GM18858 (cell line): ENCODE results near the gene SEBOX.

Experiments
- ATAC-seq: cut with Tn5 transposase; IDR thresholded peaks from one replicate; pipeline ENCODE4 v1.9.1; 2021; ENCODE audit not compliant: unreplicated experiment

Gene SEBOX

DNA sequence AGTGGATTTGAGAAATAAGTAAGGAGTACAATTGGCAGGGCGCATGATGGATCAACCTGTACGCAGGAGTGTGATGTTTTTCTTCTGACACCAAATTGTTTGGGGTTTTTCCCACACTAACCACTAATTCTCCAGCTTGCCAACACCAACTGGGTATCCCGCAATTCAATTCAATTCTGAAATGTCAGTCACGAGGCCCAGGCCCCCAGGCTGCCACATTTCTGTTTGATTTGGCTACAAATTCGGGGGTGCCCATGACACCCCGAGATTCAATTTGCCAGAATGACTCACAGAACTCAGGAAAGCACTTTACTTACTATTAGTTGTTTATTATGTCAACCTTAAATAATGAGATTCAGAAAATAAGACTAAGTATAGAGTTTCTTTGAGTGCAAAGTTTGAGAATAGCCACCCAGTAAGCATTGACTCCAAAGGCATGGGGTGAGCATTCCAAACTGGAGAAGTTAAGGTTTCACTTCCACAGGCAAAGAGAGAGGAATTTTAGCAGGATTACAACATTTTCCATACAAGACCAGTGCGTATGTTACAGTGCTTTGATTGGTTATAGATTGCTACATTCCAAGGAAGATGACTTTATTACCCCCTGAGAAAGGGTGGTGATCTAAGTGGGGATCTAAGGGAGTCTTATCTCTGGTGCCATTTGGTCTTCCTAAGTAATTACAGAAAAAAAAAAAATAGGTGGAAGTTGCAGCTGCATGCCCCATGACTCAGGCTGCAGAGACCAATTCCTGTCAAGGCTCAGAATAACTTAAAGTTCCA lies 29.5 kb upstream of the SEBOX start:
- no peak for ATAC-seq

DNA sequence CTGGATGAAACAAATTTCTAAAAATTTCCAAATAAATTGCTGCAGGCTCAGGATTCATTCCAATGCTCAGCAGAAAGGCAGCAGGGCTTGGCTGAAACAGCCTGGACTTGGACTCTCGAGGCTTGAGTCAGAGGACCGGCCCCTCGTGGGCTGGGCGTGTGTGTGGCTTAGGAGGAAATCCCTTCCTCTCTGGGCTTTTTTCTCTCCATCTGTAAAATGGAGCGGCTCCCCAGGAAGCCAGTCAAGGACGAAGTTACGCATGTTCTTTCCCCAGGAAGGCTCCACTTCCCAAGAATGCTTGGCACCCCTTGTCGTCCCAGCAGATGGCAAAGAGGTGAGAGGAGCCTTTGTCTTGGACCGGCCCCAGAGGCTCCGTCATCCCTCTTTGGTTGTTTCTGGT lies 27.5 kb upstream of the SEBOX start:
- ATAC-seq: no peak

DNA sequence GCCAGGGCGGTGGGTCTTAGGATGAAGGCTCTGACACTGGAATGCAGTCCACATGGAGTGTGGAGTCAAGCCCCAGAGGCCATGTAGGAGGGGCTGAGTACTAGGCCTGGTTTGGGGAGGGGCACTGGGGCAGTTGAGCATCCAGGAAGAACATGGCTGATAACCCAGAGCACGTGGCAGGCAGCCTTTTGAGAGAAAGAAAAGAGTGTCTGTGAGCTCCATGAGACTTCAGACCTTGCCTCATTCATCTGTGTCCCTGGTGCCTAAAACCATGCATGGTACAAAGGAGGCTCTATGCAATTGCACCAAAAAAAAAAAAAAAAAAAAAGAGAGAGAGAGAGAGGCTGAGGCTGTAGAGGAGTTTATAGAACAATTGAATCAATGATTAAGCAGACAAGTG lies 26.4 kb upstream of the SEBOX start:
- ATAC-seq: no peak

DNA sequence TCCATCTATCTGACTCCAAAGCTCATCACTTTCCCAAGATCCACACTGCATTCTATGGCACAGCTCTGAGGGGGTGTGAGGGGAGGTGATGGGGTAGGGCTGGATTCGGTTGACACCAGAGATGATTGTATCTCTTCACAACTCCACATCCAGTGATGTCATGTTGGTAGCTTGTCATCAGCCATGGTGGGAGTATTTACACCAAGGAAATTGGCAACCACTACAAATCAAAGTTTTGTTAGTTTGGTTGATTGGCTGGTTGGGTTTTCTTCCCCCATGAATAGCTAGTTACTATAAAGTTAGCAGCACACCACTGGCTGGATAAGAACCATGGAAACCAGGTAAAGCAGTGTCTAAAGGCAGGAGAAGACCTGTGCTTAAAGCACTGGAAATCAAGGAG lies 26.0 kb upstream of the SEBOX start:
- ATAC-seq: no peak

DNA sequence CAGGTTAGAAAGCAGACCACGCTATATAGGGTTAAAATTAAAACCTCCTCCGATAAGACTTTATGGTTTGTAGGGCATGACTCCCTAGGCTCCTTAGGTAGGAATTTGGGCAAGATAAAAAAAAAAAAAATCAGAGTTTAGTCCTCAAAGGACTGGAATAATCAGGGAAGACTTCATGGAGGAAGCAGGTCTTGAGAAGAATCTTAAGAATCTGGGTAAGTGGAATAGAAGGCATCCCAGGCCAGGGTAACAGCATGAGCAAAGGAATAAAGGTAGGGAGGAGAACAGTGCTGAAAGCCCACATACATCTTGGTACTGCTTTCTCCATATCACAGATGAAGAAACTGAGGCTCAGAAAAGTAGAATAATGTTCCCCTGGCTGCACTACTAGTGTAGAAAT lies 25.6 kb upstream of the SEBOX start:
- ATAC-seq: no peak

DNA sequence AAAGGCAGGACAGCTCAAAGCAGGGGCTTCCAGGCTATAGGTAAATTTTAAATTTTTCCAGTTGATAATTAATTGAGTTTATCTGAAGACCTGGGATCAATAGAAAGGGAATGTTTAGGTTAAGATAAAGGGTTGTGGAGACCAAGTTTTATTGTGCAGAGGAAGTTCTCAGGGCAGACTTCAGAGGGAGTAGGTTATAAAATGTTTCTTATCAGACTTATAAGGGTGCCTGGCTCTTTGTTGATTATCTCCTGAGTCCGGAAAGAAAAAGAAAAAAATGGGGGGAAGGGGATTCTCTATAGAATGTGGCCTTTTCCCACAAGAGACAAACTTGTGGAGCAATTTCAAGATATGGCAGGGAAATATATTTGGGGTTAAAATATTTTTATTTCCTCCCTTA lies 25.1 kb upstream of the SEBOX start:
- no peak for ATAC-seq

DNA sequence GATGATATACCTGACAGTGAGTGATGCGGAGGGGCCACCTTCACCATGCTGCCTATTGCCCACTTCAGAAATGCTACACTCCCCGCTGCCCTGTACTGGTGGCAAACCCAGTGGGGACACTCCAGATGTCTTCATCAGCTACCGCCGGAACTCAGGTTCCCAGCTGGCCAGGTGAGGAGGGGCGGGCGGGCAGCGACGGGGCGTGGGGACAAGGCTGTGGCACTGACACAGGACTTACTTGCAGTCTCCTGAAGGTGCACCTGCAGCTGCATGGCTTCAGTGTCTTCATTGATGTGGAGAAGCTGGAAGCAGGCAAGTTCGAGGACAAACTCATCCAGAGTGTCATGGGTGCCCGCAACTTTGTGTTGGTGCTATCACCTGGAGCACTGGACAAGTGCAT lies 23.1 kb upstream of the SEBOX start:
- no peak for ATAC-seq

DNA sequence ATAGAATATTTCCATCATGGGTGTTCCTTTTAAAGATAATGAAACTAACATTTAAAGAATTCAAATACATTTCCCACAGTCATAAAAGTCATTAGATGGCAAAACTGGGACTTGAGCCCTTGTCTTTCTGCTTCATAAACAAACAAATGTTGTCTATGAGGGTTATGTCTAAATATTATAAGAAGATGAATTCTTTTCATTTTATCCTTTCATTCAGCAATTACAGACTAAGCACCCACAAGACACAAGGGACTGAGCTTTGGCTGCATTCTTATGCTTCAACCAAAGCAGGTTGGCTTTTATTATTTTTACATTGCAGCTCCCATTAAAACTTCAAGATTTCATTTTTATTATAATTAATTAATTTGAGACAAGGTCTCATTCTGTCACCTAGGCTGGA lies 21.4 kb upstream of the SEBOX start:
- ATAC-seq: no peak

DNA sequence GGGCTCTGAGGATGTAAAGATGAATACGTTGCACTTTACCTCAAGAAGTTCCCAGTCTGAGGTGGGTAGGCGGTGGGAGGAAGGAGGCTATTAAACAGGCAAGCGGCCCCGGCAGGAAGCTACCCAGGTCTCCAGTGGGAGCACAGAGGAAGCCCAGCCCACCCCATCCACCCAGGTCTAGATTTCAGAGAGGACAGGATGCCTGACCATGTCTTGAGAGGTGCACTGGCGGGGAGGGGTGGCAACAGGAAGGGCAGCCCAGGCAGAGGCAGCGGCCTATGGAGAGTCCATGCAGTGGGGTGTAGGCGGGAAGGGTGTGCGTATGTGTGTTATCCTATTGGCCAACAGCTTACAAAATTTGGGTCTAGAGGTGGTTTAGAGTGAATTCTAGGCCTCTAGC lies 20.4 kb upstream of the SEBOX start:
- no peak for ATAC-seq

DNA sequence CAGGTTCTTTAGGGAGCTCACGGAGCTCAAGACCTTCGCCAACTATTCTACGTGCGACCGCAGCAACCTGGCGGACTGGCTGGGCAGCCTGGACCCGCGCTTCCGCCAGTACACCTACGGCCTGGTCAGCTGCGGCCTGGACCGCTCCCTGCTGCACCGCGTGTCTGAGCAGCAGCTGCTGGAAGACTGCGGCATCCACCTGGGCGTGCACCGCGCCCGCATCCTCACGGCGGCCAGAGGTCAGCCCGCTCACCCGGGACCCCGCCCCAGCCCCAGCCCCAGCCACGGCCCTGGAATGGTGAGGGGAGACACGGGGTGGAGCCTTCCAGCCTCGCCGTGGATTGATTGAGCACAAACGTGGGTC lies 20.0 kb upstream of the SEBOX start:
- no peak for ATAC-seq

DNA sequence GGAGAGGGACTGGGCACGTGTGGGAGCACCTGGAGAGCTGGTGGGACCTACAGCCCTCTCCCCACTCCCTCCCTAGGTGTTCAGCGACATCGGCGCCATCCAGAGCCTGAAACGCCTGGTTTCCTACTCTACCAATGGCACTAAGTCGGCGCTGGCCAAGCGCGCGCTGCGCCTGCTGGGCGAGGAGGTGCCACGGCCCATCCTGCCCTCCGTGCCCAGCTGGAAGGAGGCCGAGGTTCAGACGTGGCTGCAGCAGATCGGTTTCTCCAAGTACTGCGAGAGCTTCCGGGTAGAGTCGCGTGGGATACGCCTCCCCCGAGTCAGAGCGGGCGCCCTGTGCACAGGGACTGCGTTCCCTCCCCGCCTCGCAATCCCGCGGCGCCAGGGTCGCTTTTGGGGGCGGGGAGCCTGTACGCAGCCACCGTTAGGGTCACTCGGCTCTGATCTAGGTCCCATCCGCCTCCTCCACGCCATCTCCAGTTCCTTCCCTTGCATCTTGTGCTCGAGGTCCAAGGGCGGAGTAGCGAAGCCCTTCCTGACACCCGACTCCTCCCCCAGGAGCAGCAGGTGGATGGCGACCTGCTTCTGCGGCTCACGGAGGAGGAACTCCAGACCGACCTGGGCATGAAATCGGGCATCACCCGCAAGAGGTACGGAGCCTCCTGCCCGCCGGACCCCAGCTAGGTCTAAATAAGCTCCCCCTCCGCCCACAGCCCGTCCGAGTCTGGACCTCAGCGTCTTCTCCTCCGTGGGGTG lies 19.5 kb upstream of the SEBOX start:
- ATAC-seq: no peak

DNA sequence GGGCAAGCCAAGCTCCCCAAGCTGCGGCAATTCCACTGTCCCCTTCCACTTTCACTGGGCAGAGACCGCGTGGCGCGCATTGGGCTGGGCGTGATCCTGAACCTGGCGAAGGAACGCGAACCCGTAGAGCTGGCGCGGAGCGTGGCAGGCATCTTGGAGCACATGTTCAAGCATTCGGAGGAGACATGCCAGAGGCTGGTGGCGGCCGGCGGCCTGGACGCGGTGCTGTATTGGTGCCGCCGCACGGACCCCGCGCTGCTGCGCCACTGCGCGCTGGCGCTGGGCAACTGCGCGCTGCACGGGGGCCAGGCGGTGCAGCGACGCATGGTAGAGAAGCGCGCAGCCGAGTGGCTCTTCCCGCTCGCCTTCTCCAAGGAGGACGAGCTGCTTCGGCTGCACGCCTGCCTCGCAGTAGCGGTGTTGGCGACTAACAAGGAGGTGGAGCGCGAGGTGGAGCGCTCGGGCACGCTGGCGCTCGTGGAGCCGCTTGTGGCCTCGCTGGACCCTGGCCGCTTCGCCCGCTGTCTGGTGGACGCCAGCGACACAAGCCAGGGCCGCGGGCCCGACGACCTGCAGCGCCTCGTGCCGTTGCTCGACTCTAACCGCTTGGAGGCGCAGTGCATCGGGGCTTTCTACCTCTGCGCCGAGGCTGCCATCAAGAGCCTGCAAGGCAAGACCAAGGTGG lies 16.3 kb upstream of the SEBOX start:
- ATAC-seq: no peak

DNA sequence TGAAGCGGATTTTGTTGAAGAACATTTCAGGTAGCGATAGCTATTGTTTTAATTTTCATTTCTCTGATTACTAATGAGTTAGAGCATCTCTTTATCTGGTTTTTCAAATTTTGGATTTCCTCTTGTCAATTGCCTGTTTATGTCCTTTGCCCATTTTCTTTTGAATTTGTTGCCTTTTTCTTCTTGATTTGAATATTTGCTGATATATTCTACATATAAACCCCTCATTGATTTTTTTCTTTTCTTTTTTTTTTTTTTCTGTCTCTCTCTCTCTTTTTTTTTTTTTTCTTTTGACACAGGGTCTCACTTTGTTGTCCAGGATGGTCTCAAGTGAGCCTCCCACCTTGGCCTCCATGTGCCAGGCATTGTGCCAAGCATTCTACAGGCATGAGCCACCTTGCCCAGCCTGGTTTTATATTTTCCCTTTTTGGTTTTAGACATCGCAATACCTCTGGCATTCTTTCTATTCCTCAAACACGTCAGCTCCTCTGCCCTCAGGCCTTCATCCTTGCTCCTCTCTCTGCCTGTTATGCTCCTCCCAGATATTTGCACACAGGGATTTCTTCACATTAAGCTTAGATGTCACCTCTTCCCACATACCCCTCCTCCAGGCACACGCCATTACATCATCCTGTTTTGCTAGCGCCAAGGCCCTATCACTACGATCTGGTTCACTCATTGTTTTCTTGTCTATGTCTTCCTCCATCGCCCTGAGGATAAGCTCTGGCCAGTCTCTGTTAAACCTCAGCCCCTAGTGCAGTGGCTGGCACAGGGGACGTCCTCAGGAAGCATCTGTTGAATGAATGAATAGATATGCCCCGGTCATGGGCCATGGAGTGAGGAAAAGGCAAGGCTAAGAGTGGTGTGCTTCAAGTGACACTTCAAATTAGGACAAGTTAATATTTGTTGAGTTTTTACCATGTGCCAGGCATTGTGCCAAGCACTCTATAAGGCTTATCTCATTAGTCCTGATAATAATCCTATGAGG lies 15.1 kb upstream of the SEBOX start:
- no peak for ATAC-seq

DNA sequence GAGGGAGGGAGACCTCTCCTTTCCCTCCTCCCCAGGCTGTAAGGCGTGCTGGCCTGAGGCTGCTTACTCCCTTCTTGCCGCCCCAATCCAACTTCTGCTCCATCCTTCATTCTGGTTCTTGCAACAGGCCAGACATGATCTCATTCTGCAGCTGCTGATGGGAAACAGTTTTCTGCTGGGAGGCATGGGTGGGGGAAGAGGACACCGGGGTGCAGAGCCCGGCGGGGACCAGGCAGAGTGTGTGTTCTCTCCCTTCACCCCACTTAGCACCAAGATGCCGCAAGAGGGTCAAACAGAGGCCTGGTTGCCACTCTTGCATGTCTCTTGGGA lies 7.9 kb upstream of the SEBOX start:
- ATAC-seq: no peak

DNA sequence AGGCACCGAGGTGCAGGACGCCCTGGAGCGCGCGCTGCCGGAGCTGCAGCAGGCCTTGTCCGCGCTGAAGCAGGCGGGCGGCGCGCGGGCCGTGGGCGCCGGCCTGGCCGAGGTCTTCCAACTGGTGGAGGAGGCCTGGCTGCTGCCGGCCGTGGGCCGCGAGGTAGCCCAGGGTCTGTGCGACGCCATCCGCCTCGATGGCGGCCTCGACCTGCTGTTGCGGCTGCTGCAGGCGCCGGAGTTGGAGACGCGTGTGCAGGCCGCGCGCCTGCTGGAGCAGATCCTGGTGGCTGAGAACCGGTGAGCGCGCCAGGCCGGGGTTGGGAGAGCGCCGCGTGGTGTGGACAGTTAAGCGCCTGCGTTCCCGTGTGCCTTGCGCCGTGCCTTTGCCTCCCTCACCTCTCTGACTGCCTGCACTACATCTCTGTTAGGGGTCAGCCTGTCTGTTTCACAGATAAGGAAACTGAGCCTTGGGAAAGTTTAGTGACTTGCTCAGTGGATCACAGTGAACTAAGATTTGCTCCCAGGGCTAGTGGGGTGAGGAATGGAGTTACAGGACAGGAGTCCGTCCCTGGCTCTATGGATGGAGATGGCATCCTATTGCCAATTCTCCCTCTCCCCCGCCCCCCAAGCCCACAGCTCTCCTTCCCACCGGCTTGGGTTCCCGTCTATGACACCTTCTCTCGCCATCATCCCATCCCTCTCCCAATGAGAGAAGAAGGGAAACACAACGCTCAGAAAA lies 7.4 kb upstream of the SEBOX start:
- no peak for ATAC-seq

DNA sequence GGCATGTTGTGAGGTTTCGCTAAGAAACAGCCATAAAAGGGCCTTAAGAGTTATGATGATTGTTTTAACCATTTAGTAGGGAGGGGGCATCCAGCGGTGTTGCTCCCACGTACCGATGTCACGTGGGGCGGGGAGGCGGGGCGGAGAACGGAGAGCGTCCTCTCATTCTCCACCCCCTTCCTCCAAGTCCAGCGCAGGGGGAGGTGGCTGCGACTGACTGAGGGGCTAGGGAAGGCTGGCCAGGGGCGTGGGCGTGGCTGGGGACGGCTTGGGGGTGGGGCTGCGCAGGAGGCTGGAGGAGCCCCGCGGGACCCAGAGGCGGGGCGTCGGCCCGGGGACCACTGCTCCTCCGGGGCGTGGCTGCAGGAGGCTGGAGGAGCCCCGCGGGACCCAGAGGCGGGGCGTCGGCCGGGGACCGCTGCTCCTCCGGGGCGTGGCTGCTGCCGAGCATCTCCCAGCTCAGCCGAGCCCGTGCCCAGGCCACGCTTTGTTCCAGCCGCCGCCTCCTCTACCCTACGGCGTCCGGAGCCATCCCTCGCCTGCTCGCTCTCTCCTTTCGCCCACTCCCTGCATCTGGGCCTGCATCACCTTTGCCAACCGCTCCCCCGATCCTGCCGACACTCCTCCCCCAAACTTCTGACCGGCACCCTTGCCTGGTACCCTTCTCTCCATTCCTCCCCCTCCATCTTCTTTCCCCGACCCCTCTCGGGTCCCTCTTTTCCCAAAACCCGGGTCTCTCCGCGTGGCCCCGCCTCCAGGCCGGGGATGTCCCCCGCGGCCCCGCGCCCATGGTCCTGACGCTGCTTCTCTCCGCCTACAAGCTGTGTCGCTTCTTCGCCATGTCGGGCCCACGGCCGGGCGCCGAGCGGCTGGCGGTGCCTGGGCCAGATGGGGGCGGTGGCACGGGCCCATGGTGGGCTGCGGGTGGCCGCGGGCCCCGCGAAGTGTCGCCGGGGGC lies 6.5 kb upstream of the SEBOX start, which contains the start of gene SARM1:
SARM1 (plus strand) TSS at position 450 of the 958 bp plus-strand sequence; CDS start at position 789, 339 bp downstream.
- peak; percentile 60 for ATAC-seq

DNA sequence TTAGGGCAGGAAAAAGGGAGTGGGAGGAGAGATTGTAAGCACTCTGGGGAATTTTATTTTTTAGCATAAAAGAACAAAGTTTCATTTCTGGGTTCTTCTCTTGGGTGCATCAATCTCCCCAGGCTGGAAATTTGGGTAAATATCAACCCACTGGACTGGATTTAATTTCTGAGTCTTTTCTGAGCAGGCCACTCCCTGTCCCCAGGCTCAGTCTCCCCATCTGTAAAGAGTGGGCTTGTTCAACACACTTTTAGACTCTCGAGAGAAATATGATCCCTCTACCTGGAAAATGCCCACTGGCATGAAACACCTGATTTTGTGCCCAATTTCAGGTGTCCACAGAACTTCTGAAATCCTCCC lies 5.7 kb upstream of the SEBOX start:
- ATAC-seq: no peak

DNA sequence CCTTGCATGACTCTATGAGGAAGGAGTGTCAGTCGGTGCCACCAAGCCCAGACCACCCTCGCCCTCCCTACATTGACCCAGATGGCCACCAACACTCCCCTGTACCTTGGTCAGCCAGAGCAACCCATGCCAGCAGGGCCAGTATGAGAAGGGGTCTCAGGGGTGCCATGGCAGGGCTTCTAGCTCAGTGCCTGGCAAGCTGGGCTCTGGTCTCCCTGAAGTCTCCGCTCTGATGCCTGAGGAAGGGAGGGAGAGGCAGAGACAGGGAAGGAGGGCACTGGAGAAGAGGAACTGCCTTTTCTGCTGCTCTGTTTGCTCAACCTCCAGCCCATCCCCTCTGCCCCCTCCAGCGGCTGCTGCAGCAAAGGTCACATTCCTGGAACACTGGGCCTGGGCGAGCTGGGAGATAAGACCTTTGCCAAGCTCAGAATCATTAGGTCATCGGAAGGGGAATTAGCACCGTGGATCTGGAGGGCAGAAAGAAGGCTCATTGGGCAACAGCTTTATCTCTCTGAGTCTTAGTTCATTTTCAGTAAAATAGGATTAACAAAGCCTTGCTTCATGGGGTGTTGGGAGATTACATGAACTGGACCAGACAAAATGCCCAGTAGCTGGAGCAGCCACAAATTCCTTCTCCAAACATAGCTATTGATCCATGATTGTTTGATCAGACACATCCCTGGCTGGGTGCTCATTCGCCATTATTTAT lies 5.2 kb upstream of the SEBOX start, which contains the start of gene VTN:
VTN (minus strand) TSS at position 273 of the 709 bp plus-strand sequence; CDS start at position 169, 104 bp downstream.
- no peak for ATAC-seq

DNA sequence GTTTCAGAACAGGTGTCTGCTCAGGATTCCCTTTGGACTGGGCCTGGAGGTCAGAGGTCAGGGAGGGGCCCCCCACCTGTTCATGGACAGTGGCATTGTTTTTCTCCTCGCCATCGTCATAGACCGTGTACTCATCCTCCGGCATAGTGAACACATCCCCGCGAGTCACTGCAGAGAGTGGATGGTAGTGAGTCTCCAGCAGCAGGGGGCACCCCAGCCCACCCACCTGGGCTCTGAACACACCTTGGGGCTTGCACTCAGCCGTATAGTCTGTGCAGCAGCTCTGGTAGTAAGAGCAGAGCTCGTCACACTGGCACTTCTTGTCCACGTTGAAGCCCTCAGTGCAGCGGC lies 4.7 kb upstream of the SEBOX start:
- ATAC-seq: no peak
